HepG2 (cell line): ENCODE measurements around the gene RAD51D. TPM values are rescaled to one million over a fixed set of nuclear protein-coding genes. Genes with fewer than 3 reads are reported as not detected.
A peak's percentile ranks its signal among the peaks of the same experiment; 100 is the strongest.

ENCODE experiments used
- ATF7-NPFF ChIP-seq: sonication (generic); formaldehyde crosslinking; IDR thresholded peaks from 2 replicates; pipeline ENCODE4 v1.8.1; 2023; ENCODE audit warnings: mild to moderate bottlenecking, low read depth, missing genetic modification reagents, moderate library complexity
- BRD4 ChIP-seq: sonication (generic); formaldehyde crosslinking; IDR thresholded peaks from 2 replicates; pipeline ENCODE4 v1.4.0; 2020; ENCODE audit warnings: missing genetic modification reagents
- FOSL1 ChIP-seq: sonication (generic); formaldehyde crosslinking; IDR thresholded peaks from 2 replicates; pipeline ENCODE4 v1.9.0; 2021; ENCODE audit warnings: missing genetic modification reagents, borderline replicate concordance
- GLI4 ChIP-seq: sonication (generic); formaldehyde crosslinking; IDR thresholded peaks from 2 replicates; pipeline ENCODE4 v1.5.1; 2020; ENCODE audit warnings: missing genetic modification reagents, mild to moderate bottlenecking, moderate library complexity, borderline replicate concordance
- HHEX ChIP-seq: IDR thresholded peaks from 2 replicates; pipeline ENCODE4 v1.6.1; 2016; ENCODE audit warnings: control low read depth
- RFXANK ChIP-seq: IDR thresholded peaks from 2 replicates; pipeline ENCODE4 v1.6.1; 2016
- SRY ChIP-seq: sonication (generic); formaldehyde crosslinking; IDR thresholded peaks from 2 replicates; pipeline ENCODE4 v1.8.0; 2022; ENCODE audit warnings: mild to moderate bottlenecking, missing genetic modification reagents
- TOPORS ChIP-seq: sonication (generic); formaldehyde crosslinking; IDR thresholded peaks from 2 replicates; pipeline ENCODE4 v1.8.0; 2023; ENCODE audit warnings: mild to moderate bottlenecking, missing genetic modification reagents
- ZC3H4 ChIP-seq: sonication (generic); formaldehyde crosslinking; IDR thresholded peaks from 2 replicates; pipeline ENCODE4 v1.4.0; 2020; ENCODE audit warnings: missing genetic modification reagents, borderline replicate concordance
- ZFAT ChIP-seq: sonication (generic); formaldehyde crosslinking; conservative IDR thresholded peaks from 2 replicates; pipeline ENCODE4 v1.8.1; 2023; ENCODE audit warnings: missing genetic modification reagents, inconsistent platforms
- ZNF530 ChIP-seq: sonication (generic); formaldehyde crosslinking; IDR thresholded peaks from 2 replicates; pipeline ENCODE4 v1.5.0; 2020; ENCODE audit warnings: low read depth, mild to moderate bottlenecking, missing genetic modification reagents
- ZNF546 ChIP-seq: sonication (generic); formaldehyde crosslinking; conservative IDR thresholded peaks from 2 replicates; pipeline ENCODE4 v1.8.1; 2023; ENCODE audit warnings: mild to moderate bottlenecking, missing genetic modification reagents
- ZNF782 ChIP-seq: sonication (generic); formaldehyde crosslinking; IDR thresholded peaks from 2 replicates; pipeline ENCODE4 v1.4.0; 2020; ENCODE audit warnings: missing genetic modification reagents, mild to moderate bottlenecking, borderline replicate concordance
- ZSCAN21 ChIP-seq: sonication (generic); formaldehyde crosslinking; IDR thresholded peaks from 2 replicates; pipeline ENCODE4 v1.8.0; 2022; ENCODE audit warnings: mild to moderate bottlenecking, missing genetic modification reagents, moderate library complexity, borderline replicate concordance
- polyA plus RNA-seq, 8 experiments: library from polyadenylated mRNA; depleted of rRNA in 3 of 8; stranded (reverse) in 7 of 8; unstranded in 1 of 8; fragments of >200 nt; fragmentation: Illumina TruSeq in 4 of 8; extraction: Trizol in 4 of 8; gene quantifications; 2 replicates each; pipeline versions ENCODE4 v1.2.1 to v1.2.3, GENCODE V29; 2011 to 2016; ENCODE audit warnings: low read depth in 4 of 8, missing spikeins in 1 of 8, mixed read lengths in 1 of 8; ENCODE audit not compliant: insufficient read depth in 1 of 8
- total RNA-seq, 5 experiments: library from RNA; depleted of rRNA; stranded (reverse); fragments of >200 nt; fragmentation: Illumina TruSeq; extraction: Trizol; gene quantifications; 2 replicates each; pipeline ENCODE4 v1.2.3, GENCODE V29; 2016; ENCODE audit warnings: low read depth in 1 of 5
- TF ChIP-seq, protein P1 (sequence below): sonication (generic); formaldehyde crosslinking; IDR thresholded peaks from 2 replicates; pipeline ENCODE4 v1.9.0; 2021; ENCODE audit warnings: missing genetic modification reagents, mild to moderate bottlenecking, borderline replicate concordance
- TF ChIP-seq, protein P2 (sequence below): sonication (generic); formaldehyde crosslinking; IDR thresholded peaks from 2 replicates; pipeline ENCODE4 v1.5.0; 2020; ENCODE audit warnings: missing genetic modification reagents
- TF ChIP-seq, protein P3 (sequence below): sonication (generic); formaldehyde crosslinking; IDR thresholded peaks from 2 replicates; pipeline ENCODE4 v1.8.0; 2023; ENCODE audit warnings: mild to moderate bottlenecking, missing genetic modification reagents
- TF ChIP-seq, protein P4 (sequence below), 2 experiments: sonication (generic) in 1 of 2; formaldehyde crosslinking in 1 of 2; IDR thresholded peaks; 2 replicates each; pipeline versions ENCODE4 v1.4.0 to v1.6.1; 2018 to 2020; ENCODE audit warnings: missing genetic modification reagents in 2 of 2, borderline replicate concordance in 1 of 2, low read depth in 1 of 2, mild to moderate bottlenecking in 1 of 2, missing biosample characterization in 1 of 2
- TF ChIP-seq, protein P5 (sequence below): sonication (generic); formaldehyde crosslinking; IDR thresholded peaks from 2 replicates; pipeline ENCODE4 v1.4.0; 2020; ENCODE audit warnings: missing genetic modification reagents, borderline replicate concordance
- TF ChIP-seq, protein P6 (sequence below): sonication (generic); formaldehyde crosslinking; IDR thresholded peaks from 2 replicates; pipeline ENCODE4 v1.8.0; 2022; ENCODE audit warnings: missing genetic modification reagents, mild to moderate bottlenecking, borderline replicate concordance

Gene RAD51D
- total and polyA plus RNA-seq, 2 of the 13 experiments (the other 11 are each of a cell fraction or from before 2014, with no cell fraction given): 6.7 to 13.1 TPM

DNA sequence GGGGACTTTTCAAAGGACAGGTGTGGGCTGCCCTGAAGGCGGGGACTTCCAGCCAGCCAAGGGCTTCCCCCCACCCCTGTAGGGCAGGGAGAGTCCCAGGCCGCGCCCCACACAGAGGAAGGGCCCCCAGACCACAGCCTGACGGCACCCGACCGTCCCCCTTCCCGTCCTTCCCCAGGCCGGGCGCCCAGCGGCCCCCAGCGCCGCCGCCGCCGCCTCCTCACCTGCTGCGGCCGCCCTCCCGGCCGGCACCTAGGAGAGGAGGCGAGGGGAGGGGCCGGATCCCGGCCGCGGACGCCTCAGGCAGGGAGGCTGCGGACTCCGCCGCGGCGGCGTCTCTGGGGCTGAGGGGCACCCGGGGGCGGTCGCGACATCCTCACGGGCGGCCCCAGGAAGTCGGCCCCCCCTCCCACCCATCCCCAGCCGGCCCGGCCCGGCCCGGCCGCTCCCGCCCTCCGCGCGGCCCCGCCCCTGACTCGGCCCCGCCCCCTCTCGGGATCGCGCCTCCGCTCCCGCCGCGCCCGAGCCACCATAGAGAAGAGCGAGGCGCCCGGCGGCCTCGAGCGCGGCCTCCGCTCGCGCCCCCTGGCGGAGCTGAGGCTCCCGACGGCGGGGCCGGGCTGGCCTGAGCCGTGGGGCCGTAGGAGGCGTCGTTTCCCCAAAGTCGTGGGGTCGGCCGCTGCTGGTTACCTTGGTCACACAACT, 30.6 kb downstream of the RAD51D start (continued):
- TF ChIP-seq, protein P1, sequence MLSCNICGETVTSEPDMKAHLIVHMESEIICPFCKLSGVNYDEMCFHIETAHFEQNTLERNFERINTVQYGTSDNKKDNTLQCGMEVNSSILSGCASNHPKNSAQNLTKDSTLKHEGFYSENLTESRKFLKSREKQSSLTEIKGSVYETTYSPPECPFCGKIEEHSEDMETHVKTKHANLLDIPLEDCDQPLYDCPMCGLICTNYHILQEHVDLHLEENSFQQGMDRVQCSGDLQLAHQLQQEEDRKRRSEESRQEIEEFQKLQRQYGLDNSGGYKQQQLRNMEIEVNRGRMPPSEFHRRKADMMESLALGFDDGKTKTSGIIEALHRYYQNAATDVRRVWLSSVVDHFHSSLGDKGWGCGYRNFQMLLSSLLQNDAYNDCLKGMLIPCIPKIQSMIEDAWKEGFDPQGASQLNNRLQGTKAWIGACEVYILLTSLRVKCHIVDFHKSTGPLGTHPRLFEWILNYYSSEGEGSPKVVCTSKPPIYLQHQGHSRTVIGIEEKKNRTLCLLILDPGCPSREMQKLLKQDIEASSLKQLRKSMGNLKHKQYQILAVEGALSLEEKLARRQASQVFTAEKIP (CRISPR knock-in tag): no peak
- TF ChIP-seq ZSCAN21 (CRISPR knock-in tag): peak; percentile 68; the same call in 1 of the 2 replicates
- no peak for TF ChIP-seq ZNF530 (CRISPR knock-in tag)
- TF ChIP-seq GLI4: no peak
- TF ChIP-seq, protein P2, sequence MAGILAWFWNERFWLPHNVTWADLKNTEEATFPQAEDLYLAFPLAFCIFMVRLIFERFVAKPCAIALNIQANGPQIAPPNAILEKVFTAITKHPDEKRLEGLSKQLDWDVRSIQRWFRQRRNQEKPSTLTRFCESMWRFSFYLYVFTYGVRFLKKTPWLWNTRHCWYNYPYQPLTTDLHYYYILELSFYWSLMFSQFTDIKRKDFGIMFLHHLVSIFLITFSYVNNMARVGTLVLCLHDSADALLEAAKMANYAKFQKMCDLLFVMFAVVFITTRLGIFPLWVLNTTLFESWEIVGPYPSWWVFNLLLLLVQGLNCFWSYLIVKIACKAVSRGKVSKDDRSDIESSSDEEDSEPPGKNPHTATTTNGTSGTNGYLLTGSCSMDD (CRISPR knock-in tag): no peak
- no peak for TF ChIP-seq ZNF546 (CRISPR knock-in tag)
- 0 out of 2 replicates have a peak, but pooled peaks have one; percentile 37 for TF ChIP-seq SRY (CRISPR knock-in tag)
- TF ChIP-seq TOPORS (CRISPR knock-in tag): no peak
- TF ChIP-seq FOSL1 (CRISPR knock-in tag): no peak
- TF ChIP-seq ZC3H4: no peak
- no peak for TF ChIP-seq RFXANK (CRISPR knock-in tag)
- no peak for TF ChIP-seq ZNF782 (CRISPR knock-in tag)
- peak; percentile 14; the same call in 1 of the 2 replicates for TF ChIP-seq BRD4 (CRISPR knock-in tag)
- TF ChIP-seq ATF7-NPFF (CRISPR knock-in tag): no peak; the same call in 1 of the 2 replicates
- TF ChIP-seq, protein P3, sequence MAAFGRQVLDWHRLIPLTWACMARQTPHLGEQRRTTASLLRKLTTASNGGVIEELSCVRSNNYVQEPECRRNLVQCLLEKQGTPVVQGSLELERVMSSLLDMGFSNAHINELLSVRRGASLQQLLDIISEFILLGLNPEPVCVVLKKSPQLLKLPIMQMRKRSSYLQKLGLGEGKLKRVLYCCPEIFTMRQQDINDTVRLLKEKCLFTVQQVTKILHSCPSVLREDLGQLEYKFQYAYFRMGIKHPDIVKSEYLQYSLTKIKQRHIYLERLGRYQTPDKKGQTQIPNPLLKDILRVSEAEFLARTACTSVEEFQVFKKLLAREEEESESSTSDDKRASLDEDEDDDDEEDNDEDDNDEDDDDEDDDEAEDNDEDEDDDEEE (CRISPR knock-in tag): 0 out of 2 replicates have a peak, but pooled peaks have one; percentile 47
- TF ChIP-seq HHEX (CRISPR knock-in tag): no peak
- TF ChIP-seq, protein P4, sequence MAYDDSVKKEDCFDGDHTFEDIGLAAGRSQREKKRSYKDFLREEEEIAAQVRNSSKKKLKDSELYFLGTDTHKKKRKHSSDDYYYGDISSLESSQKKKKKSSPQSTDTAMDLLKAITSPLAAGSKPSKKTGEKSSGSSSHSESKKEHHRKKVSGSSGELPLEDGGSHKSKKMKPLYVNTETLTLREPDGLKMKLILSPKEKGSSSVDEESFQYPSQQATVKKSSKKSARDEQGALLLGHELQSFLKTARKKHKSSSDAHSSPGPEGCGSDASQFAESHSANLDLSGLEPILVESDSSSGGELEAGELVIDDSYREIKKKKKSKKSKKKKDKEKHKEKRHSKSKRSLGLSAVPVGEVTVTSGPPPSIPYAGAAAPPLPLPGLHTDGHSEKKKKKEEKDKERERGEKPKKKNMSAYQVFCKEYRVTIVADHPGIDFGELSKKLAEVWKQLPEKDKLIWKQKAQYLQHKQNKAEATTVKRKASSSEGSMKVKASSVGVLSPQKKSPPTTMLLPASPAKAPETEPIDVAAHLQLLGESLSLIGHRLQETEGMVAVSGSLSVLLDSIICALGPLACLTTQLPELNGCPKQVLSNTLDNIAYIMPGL (CRISPR knock-in tag; IDR thresholded peaks at IDR 0.05; ENCODE audit: borderline replicate concordance in 1 of 2, low read depth in 1 of 2): peak; percentile 57 to 82; a peak in 3 of 4 replicates
- no peak for TF ChIP-seq ZFAT (CRISPR knock-in tag)
- TF ChIP-seq, protein P5, sequence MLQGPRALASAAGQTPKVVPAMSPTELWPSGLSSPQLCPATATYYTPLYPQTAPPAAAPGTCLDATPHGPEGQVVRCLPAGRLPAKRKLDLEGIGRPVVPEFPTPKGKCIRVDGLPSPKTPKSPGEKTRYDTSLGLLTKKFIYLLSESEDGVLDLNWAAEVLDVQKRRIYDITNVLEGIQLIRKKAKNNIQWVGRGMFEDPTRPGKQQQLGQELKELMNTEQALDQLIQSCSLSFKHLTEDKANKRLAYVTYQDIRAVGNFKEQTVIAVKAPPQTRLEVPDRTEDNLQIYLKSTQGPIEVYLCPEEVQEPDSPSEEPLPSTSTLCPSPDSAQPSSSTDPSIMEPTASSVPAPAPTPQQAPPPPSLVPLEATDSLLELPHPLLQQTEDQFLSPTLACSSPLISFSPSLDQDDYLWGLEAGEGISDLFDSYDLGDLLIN (CRISPR knock-in tag): no peak
- TF ChIP-seq, protein P6, sequence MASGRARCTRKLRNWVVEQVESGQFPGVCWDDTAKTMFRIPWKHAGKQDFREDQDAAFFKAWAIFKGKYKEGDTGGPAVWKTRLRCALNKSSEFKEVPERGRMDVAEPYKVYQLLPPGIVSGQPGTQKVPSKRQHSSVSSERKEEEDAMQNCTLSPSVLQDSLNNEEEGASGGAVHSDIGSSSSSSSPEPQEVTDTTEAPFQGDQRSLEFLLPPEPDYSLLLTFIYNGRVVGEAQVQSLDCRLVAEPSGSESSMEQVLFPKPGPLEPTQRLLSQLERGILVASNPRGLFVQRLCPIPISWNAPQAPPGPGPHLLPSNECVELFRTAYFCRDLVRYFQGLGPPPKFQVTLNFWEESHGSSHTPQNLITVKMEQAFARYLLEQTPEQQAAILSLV (CRISPR knock-in tag): no peak
